HG03442 (cell line): Measurements from ENCODE around the gene FDXR.
"Not testable (repeated sequence)": the region's sequence is repeated elsewhere in the genome, so short reads cannot be mapped to it uniquely, and the experiment has no call there.

Experiments
- ATAC-seq: cut with Tn5 transposase; IDR thresholded peaks from one replicate; pipeline ENCODE4 v1.9.1; 2021; ENCODE audit warnings: mild to moderate bottlenecking, moderate library complexity; ENCODE audit not compliant: unreplicated experiment

Gene FDXR

DNA sequence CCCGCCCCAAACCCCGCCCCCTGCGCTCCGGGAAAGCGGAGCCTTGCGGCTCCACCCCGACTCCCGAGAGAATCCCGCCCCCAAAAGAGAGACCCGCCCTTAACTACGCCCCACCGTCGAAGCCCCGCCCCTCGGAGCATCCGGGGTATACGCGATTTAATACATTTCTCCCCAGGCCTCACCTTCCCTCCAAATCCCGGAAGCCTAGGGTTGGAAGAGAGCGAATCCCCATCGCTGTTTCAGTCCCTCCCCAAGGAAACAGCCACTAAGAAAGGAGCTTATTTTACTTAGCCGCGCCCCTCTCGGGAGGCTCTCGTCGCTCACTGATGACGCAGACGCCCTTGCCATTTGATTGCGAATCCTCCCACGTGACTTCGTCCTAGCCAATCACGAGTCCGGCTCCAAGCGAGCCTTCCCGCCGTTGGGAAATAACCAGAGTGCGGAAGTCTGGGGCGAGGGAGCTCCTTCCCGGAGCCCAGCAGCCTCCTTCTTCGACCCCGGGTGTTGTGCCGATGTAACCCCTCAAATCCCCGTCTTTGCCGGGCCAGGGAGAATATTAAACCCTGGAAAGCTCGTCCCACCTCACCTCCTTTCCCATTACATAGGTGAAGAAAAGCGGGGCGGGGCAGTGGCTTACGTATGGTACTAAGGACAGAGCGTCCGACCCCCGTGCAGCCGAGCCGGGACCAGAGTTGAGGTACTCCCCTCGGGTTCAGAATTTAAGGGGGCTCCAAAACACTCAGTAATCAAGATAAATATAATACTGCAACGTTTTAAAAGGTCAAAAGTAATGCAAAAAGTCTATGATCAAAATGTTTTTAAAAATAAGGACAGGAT, 461 bp upstream of the FDXR start:
- ATAC-seq = peak; percentile 84

DNA sequence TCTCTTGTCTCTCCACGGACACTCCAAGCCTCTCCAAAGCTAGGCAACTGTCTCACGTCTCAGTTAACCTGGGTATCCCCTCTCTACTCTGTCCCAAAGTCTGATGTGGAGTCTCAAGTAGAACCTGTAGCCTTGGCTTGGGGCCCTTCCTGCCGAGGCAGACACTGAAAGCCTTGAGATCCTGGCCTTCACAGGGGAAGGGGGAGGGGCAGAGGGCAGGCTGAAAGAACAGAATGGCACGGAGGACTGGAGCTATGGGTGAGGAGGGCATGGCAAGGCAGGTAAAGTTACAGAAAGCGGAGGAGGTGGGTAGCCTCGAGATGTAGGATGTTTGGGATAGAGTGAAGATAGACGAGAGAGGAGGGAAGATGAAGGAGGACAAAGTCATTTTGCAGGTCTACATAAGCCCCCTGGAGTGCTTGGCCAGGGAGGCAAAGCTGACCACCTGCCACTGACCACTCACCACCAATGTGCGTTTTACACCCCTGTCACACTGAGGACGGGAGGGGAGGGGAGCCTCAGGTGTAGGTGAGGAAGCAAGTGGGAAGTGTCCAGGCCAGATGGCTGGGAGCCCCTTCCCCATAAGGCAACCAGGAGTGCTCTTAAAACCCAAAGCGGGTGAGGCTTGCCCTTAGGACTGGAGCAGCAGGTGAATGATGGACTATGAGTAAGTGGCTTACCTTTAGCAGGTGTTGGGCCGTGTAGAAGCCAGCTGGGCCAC, 1.3 kb downstream of the FDXR start:
- no peak for ATAC-seq

GRCh38 chr17:74870512-74870911, 2.3 kb downstream of the FDXR start:
- ATAC-seq = no peak

GRCh38 chr17:74870028-74870427, 2.8 kb downstream of the FDXR start:
- ATAC-seq = not testable (repeated sequence)

DNA sequence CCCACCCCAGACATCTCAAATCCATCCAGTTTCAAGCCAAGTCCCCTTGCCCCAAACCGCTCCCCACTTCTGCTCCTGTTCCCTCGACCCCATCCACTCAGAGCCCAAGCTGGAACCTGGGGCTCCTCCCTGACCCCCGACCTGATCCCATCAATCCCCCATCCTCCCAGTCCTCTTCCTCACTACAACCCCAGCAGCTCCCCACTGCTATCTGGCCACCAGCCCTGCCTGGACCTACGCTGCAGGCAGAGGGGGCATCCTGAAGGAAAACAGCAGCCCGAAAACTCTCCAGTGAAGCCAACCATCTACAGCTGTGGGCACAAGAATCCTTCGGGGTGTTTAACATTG, 3.9 kb downstream of the FDXR start:
- no peak for ATAC-seq

DNA sequence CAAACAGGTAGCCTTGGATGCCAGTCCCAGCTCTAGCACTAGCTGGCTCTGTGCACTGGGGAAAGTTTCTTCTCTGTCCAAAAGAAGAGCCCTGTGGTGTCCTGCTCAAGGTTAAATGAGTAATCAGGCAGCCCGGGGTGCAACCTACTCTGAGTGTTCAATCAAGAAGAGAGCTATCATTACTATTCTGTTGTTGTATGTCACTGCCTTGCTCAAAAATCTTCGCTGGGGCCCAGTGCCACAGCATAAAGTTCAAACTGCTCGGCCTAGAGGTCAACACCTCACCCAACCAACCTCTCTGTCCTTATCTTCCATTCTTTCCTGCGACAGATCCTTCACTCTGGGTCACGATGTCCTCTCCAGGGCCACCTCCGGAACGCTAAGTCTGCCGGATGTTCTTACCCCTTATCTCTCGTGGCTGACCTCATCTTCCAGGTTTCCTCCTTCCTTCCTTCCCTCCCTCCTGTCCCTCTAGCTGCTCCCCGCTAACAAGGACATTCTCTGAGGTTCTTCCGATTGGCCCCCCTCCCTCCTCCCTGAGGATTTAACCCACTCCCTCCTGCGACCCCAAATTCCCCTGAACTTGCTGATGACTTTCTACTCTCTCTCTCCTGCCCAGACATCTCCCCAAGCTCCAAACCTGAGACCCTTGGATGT, 4.4 kb downstream of the FDXR start:
- no peak for ATAC-seq

DNA sequence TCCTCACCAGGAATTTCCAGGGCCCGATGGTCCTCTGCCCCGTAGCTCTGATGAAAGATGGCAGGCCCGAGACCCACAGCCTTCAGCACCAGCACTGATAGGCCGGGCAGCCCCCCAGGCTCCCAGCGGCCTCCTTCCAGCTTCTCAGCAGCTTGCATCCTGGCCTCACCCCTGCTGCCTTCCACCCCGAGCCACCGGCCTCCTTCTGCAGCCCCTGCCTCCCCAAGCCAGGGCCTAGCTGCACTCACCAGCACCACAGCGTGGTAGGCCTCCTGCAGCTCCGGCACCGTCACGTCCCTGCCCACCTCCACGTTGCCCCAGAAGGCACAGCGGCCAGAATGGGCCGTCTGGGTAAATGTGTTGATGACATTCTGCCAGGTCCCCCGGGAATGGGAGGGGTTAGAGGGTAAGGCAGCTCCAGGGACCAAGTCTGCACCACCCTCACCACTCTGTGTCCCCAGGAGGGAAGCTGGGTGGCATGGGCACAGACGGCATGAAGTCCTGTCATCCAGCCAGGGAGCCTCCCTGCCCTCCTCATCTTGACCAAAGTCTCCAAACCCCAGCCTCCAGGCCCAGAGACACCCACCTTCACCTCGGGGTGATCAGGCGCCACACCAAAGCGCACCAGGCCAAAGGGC, 6.5 kb downstream of the FDXR start:
- ATAC-seq = no peak

DNA sequence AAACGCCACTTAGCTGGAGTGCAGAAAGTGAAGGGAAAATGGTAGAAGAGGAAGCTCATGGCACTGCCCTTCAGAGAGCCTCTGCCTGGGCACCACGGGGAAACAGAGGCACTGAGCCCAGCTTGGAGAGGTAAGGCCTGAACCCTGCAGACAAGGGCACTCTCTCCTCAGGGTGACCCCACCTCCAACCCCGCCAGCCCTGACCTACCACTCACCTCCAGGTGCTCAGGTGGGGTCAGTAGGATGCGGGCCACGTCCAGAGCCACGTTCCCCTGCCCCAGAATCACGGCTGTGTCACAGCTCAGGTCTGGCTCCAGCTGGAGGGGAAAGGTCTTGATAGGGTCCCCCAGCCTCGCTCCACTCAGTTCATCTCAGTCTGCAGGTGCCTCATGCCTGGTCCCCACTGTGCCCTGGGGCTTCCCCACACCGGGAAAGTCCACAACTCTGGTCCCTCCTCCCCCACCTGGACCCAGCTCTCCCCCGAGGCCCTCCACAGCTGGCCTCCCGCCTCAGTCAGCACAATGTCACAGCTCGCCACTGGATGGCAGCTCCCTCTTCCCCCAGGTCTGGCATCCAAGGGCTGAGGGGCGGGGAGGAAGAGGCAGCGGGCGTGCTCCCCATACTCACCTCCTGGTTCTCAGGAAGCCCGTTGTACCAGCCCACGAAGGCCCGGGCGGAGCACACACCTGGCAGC, 7.1 kb downstream of the FDXR start:
- ATAC-seq = no peak

DNA sequence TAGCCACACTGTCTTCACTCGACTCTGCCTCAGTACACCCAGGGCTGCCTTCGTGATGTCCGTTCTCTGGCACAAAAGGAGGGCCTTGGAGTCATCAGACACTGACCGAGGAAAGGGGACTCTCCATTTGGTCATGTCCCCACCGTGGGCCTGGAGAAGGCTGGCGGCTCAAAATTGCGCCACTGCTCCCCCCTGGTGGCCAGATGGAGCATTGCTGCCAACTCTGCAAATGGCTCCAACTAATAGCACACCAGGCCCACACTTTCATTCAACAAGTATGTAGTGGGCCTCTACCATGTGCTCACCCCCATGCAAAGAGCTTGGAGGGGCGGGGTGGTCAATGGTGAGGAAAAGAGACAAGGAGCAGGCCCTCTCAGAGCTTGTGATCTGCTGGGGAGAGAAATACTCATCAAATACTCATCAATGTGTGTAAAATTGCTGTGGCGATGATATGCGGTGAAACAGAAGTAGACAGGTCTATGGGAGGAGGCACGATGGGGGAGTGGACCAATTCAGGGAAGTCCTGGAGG, 7.9 kb downstream of the FDXR start:
- no peak for ATAC-seq

GRCh38 chr17:74864297-74864865, 8.4 kb downstream of the FDXR start:
- ATAC-seq = no peak

GRCh38 chr17:74863420-74864296, 9.1 kb downstream of the FDXR start:
- ATAC-seq = no peak

GRCh38 chr17:74862919-74863318, 9.9 kb downstream of the FDXR start:
- no peak for ATAC-seq

GRCh38 chr17:74862108-74862901, 10.5 kb downstream of the FDXR start:
- no peak for ATAC-seq

DNA sequence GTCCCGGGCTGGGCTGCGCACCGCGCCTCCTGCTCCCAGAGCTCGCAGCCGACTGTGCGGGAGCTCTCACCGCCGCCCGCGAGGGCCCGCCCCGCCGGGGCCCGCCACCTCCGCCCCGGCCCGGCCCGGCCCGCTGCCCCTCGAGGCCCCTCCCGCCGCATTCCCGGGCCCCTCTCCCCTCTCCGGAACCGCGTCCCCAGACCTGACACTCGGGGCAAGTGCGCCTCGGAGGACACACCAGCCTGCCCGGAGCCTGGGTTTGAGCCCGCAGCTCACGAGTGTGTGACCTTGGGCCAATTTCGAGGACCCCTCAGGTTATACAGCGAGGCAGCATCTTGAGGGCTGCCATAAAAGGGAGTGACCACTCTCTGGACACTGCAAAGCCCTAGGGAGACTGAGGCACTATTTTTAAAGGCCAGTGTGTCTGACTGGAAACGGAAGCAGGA, 11.1 kb downstream of the FDXR start:
- no peak for ATAC-seq

GRCh38 chr17:74860872-74861661, 11.7 kb downstream of the FDXR start:
- no peak for ATAC-seq

DNA sequence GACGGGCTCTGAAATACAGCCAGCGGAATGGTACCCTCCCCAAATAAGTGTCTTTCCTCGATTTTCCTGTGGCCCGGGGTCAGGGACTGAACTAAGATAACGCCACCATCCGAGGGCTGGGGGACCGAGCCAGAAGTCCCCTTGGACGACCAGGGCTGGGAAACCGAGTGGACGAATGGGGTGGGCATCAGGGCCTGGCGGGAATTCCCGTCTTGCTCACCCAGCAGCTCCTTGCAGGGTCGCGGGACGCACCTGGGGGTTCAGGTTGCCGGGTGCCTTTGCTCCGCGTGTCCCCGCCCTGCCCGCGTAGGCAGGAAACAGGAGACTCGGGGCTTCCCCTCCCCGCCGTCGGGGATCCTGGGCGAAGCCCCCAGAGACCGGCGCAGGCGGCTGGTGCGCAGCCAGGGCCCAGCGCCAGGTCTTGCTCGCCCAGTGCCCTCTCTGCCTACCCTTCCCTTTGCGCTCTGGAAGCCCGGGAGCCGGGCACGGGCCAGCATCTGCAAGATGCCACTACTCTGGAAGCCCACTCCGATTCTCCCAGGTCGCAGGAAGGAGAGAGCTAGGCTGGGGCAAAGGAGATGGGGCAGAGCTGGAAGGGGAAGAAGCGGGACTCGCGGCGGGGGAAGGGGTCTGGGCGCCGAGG, 12.4 kb downstream of the FDXR start:
- no peak for ATAC-seq
